Endodermal cell (in vitro differentiated cells): Measurements from ENCODE around the gene PGLYRP3. TPM values are rescaled to one million over a fixed set of nuclear protein-coding genes. Genes with fewer than 3 reads are reported as not detected.

ENCODE experiments used
- DNase-seq: peaks from one replicate; pipeline ENCODE4 v3.0.0-alpha.2; 2017
- H3K27ac ChIP-seq: 2 replicates; pipeline ENCODE4 v1.5.1; 2013; ENCODE audit warnings: mild to moderate bottlenecking, low read depth, low read length, moderate library complexity
- H3K27me3 ChIP-seq: 2 replicates; pipeline ENCODE4 v1.6.1; 2013; ENCODE audit warnings: mild to moderate bottlenecking, low read length, moderate library complexity; ENCODE audit not compliant: insufficient read depth, control insufficient read depth, poor library complexity, severe bottlenecking
- H3K36me3 ChIP-seq: 2 replicates; pipeline ENCODE4 v1.7.0; 2013; ENCODE audit warnings: mild to moderate bottlenecking, low read length, moderate library complexity; ENCODE audit not compliant: control insufficient read depth, insufficient read depth
- H3K4me1 ChIP-seq: one replicate; pipeline ENCODE4 v1.7.0; 2013; ENCODE audit warnings: low read length; ENCODE audit not compliant: control insufficient read depth, insufficient read depth
- H3K4me3 ChIP-seq: 2 replicates; pipeline ENCODE4 v1.5.1; 2013; ENCODE audit warnings: mild to moderate bottlenecking, low read length, moderate library complexity
- H3K9ac ChIP-seq: 2 replicates; pipeline ENCODE4 v1.6.1; 2013; ENCODE audit warnings: mild to moderate bottlenecking, low read length, moderate library complexity; ENCODE audit not compliant: poor library complexity, severe bottlenecking; ENCODE audit errors: extremely low read depth
- H3K9me3 ChIP-seq: 2 replicates; pipeline ENCODE4 v1.6.1; 2013; ENCODE audit warnings: mild to moderate bottlenecking, low read length, moderate library complexity; ENCODE audit not compliant: control insufficient read depth
- H3K27ac Mint-ChIP-seq: 2 replicates; pipeline ENCODE4 v1.8.0; 2020; ENCODE audit warnings: mixed read lengths
- H3K27me3 Mint-ChIP-seq: 2 replicates; pipeline ENCODE4 v1.8.0; 2021; ENCODE audit warnings: mild to moderate bottlenecking, mixed read lengths; ENCODE audit not compliant: insufficient read depth
- H3K36me3 Mint-ChIP-seq: 2 replicates; pipeline ENCODE4 v1.8.0; 2020; ENCODE audit warnings: low read depth, mixed read lengths
- H3K4me1 Mint-ChIP-seq: 2 replicates; pipeline ENCODE4 v1.8.0; 2020; ENCODE audit warnings: mixed read lengths
- H3K4me3 Mint-ChIP-seq: 2 replicates; pipeline ENCODE4 v1.8.0; 2020; ENCODE audit warnings: mild to moderate bottlenecking, moderate library complexity, mixed read lengths
- H3K9me3 Mint-ChIP-seq: 2 replicates; pipeline ENCODE4 v1.8.0; 2020; ENCODE audit warnings: mild to moderate bottlenecking, mixed read lengths
- WGBS, 2 experiments: methylation state at CpG; one replicate each; pipeline versions ENCODE4 v1.1.5 to v1.1.7; 2013; ENCODE audit warnings: missing lambda C conversion rate in 2 of 2, mixed read lengths in 1 of 2; ENCODE audit not compliant: insufficient coverage in 1 of 2, insufficient read length in 1 of 2; 5-methylcytosine and 5-hydroxymethylcytosine counted together
- total RNA-seq, 2 donors: library from RNA; stranded (reverse); fragmentation: NEBNext Ultra II Directional in 1 of 2; extraction: Animal tissue kit (Norgen Biotek cat#: 25700) in 1 of 2; gene quantifications; 2 replicates in 1 of 2; 3 replicates in 1 of 2; pipeline ENCODE4 v1.2.1, GENCODE V29; 2021
- TF ChIP-seq, protein P1 (sequence below): fragments of 200-600 bp; sonication (generic); conservative IDR thresholded peaks from 2 replicates; pipeline ENCODE4 v1.5.0; 2021; ENCODE audit warnings: antibody characterized with exemption, mild to moderate bottlenecking

PGLYRP3 gene
- total RNA-seq, 2 donors from 2014 or later: not detected

DNA sequence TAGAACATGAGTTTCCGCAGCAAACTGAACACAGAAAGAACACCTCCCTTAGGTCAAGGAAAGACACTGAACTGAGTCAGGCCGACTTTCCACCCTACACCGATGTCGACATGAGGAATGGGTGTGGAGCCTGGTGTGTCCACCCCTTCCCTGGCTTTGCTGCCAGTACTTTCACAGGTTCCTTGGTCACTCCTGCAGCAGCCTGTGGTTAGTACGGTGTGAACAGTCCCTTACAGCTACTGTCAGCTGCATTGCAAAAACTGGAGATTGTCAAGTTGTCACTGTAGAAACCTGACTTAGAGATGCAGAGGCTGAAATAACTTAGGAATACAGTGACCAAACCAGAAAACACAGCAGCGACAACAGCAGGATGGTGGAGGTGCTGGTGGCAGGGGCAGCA, 7.1 kb downstream of the PGLYRP3 start:
- Mint-ChIP-seq H3K27me3 (peaks cover 3% of the 10 kb centered on the region), H3K36me3 (no peaks in the 10 kb centered on the region), H3K9me3 (no peaks in the 10 kb centered on the region), H3K4me3 (no peak overlapping the region), H3K4me1 (peaks cover 2% of the 10 kb centered on the region), H3K27ac (no peak overlapping the region)
- peaks cover 5% of the 10 kb centered on the region for H3K4me1 ChIP-seq
- no peaks in the 10 kb centered on the region for H3K36me3 ChIP-seq
- DNase-seq: no peak
- H3K4me3 ChIP-seq: no peak overlapping the region
- no peak overlapping the region for H3K27ac ChIP-seq
- no peaks in the 10 kb centered on the region for H3K9me3 ChIP-seq
- H3K9ac ChIP-seq: no peak overlapping the region
- 86 to 90% methylated on average over 5 to 6 of the region's 6 CpGs for WGBS, 2 experiments
- TF ChIP-seq, protein P1, sequence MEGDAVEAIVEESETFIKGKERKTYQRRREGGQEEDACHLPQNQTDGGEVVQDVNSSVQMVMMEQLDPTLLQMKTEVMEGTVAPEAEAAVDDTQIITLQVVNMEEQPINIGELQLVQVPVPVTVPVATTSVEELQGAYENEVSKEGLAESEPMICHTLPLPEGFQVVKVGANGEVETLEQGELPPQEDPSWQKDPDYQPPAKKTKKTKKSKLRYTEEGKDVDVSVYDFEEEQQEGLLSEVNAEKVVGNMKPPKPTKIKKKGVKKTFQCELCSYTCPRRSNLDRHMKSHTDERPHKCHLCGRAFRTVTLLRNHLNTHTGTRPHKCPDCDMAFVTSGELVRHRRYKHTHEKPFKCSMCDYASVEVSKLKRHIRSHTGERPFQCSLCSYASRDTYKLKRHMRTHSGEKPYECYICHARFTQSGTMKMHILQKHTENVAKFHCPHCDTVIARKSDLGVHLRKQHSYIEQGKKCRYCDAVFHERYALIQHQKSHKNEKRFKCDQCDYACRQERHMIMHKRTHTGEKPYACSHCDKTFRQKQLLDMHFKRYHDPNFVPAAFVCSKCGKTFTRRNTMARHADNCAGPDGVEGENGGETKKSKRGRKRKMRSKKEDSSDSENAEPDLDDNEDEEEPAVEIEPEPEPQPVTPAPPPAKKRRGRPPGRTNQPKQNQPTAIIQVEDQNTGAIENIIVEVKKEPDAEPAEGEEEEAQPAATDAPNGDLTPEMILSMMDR: no peak
- H3K27me3 ChIP-seq: peaks cover 9% of the 10 kb centered on the region

DNA sequence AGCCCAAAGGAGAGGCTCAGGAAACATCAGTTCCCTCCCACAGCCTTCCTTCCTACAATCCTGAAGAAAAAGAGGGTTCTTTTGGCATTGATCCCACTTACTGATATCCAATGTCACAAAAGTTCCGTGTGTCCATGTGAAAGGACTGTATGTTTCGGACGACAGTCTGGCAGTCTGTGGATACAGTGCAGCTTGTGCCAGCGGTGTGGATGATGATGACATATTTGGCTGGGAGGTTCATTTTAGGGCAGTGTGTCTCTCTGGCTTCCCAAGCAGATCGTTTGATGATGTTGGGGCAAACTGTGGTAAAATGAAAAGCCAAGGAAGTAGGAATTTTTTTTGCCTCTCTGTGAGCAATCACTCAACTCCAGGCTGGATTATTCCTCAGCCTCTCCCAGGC, 10.4 kb downstream of the PGLYRP3 start:
- no peak overlapping the region for H3K9ac ChIP-seq
- H3K36me3 Mint-ChIP-seq: no peaks in the 10 kb centered on the region
- H3K27me3 ChIP-seq: peaks cover 9% of the 10 kb centered on the region
- no peaks in the 10 kb centered on the region for H3K4me1 ChIP-seq
- H3K9me3 Mint-ChIP-seq: no peaks in the 10 kb centered on the region
- DNase-seq: no peak
- H3K36me3 ChIP-seq: no peaks in the 10 kb centered on the region
- no peak overlapping the region for H3K27ac Mint-ChIP-seq
- TF ChIP-seq, protein P1: no peak
- peaks cover 10% of the 10 kb centered on the region for H3K27me3 Mint-ChIP-seq
- 83 to 89% methylated on average over 4 to 5 of the region's 5 CpGs for whole genome bisulfite sequencing, 2 experiments
- H3K4me1 Mint-ChIP-seq: no peaks in the 10 kb centered on the region
- no peaks in the 10 kb centered on the region for H3K9me3 ChIP-seq
- no peak overlapping the region for H3K27ac ChIP-seq
- no peak overlapping the region for H3K4me3 Mint-ChIP-seq
- H3K4me3 ChIP-seq: no peak overlapping the region

DNA sequence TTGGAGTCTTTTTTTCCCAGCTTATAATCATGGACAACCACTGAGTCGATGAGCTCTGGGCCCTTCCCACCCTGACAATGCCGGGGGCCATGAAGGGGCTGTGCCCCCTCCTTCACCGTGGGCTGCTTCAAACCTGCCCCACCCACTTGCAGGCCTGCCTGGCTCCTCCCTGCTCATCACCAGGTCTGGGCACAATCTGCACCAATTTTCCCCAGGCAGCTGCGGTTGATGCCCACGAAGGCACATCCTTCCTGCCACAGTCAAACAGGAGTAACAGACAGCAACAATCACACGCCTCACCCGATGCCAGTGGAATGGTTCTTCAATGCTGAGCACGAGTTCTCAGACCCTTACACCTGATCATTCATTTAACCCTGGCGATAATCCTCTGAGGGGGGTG, 18.9 kb downstream of the PGLYRP3 start:
- H3K4me3 ChIP-seq: no peak overlapping the region
- H3K9me3 Mint-ChIP-seq: no peaks in the 10 kb centered on the region

More for the DNA sequence above, 18.9 kb downstream of the PGLYRP3 start:
- no peak for DNase-seq
- Histone ChIP-seq H3K4me1 (no peaks in the 10 kb centered on the region), H3K36me3 (no peaks in the 10 kb centered on the region), H3K27ac (no peak overlapping the region), H3K9ac (no peak overlapping the region), H3K27me3 (no peaks in the 10 kb centered on the region), H3K9me3 (no peaks in the 10 kb centered on the region)
- no peak overlapping the region for H3K27ac Mint-ChIP-seq
- WGBS, 2 experiments: 92 to 94% methylated on average over 6 to 9 of the region's 9 CpGs
- no peaks in the 10 kb centered on the region for H3K36me3 Mint-ChIP-seq
- H3K4me3 Mint-ChIP-seq: no peak overlapping the region
- peaks cover 9% of the 10 kb centered on the region for H3K27me3 Mint-ChIP-seq
- no peaks in the 10 kb centered on the region for H3K4me1 Mint-ChIP-seq
- TF ChIP-seq, protein P1: no peak
